Endothelial cell of umbilical vein (primary cell): ENCODE measurements around the gene SCRN3. TPM values are rescaled to one million over a fixed set of nuclear protein-coding genes. Genes with fewer than 3 reads are reported as not detected.
"Not testable (repeated sequence)": the region's sequence is repeated elsewhere in the genome, so short reads cannot be mapped to it uniquely, and the experiment has no call there.

Source experiments
- BruUV-seq: library from RNA; stranded (reverse); fragments of 400-500 nt; replicated peaks from 2 replicates; lab custom pipeline; 2021; lab: Mats Ljungman, UMichigan
- CTCF ChIA-PET: fragments of 300-600, 350-600 bp; sonication (Branson Sonifier 250); formaldehyde crosslinking; loops from one replicate; lab custom pipeline; 2021; ENCODE audit warnings: antibody characterized with exemption, inconsistent platforms; lab: Charles Lee
- POLR2A ChIA-PET: fragments of 300-600, 350-600 bp; sonication (Branson Sonifier 250); formaldehyde crosslinking; loops from one replicate; lab custom pipeline; 2021; ENCODE audit warnings: antibody characterized with exemption, inconsistent platforms; lab: Charles Lee
- DNase-seq: peaks from one replicate; pipeline ENCODE4 v3.0.0-alpha.2; 2011; ENCODE audit warnings: low read depth, low spot score
- FAIRE-seq: peaks from 2 replicates; lab custom pipeline; 2011; peaks lifted over from hg19 to GRCh38; lab: Jason Lieb, UNC
- H2AFZ ChIP-seq: 2 replicates; pipeline ENCODE4 v1.6.0; 2012; ENCODE audit warnings: low read depth, low read length, control low read depth, inconsistent platforms
- H3K27ac ChIP-seq: 2 replicates; pipeline ENCODE4 v1.5.1; 2011; ENCODE audit warnings: low read depth, mild to moderate bottlenecking, control low read depth, low read length, moderate library complexity; ENCODE audit not compliant: insufficient read depth
- H3K27me3 ChIP-seq, 2 experiments: 2 replicates each; pipeline versions ENCODE4 v1.6.0 to v1.6.1; 2011; ENCODE audit warnings: low read length in 2 of 2, mixed read lengths in 1 of 2; ENCODE audit not compliant: control insufficient read depth in 2 of 2, insufficient read depth in 2 of 2
- H3K36me3 ChIP-seq, 2 experiments: 2 replicates in 1 of 2; 3 replicates in 1 of 2; pipeline ENCODE4 v1.5.1; 2011; ENCODE audit warnings: low read length in 2 of 2, mild to moderate bottlenecking in 1 of 2, moderate library complexity in 1 of 2; ENCODE audit not compliant: control insufficient read depth in 2 of 2, insufficient read depth in 2 of 2; ENCODE audit errors: extremely low read depth in 1 of 2
- H3K4me1 ChIP-seq: 3 replicates; pipeline ENCODE4 v1.5.1; 2011; ENCODE audit warnings: mild to moderate bottlenecking, low read length; ENCODE audit not compliant: control insufficient read depth, insufficient read depth; ENCODE audit errors: extremely low read depth
- H3K4me2 ChIP-seq: 2 replicates; pipeline ENCODE4 v1.6.1; 2011; ENCODE audit warnings: low read length, control low read depth, mixed read lengths; ENCODE audit not compliant: insufficient read depth
- H3K4me3 ChIP-seq, 3 experiments: fragments of 200-600 bp in 1 of 3; sonication (generic), shearing (Covaris generic) in 1 of 3; replicated peaks in 1 of 3; 2 replicates each; pipeline ENCODE4 v1.5.1; 2011 to 2016; ENCODE audit warnings: control low read depth in 3 of 3, low read length in 3 of 3, mild to moderate bottlenecking in 2 of 3, inconsistent platforms in 1 of 3, low read depth in 1 of 3, moderate library complexity in 1 of 3; ENCODE audit not compliant: insufficient read depth in 1 of 3
- H3K79me2 ChIP-seq: 2 replicates; pipeline ENCODE4 v1.6.0; 2012; ENCODE audit warnings: low read length, inconsistent platforms; ENCODE audit not compliant: control insufficient read depth, insufficient read depth
- H3K9ac ChIP-seq: replicated peaks from 2 replicates; pipeline ENCODE3; 2011; ENCODE audit warnings: low read length, control low read depth; ENCODE audit not compliant: insufficient read depth; ENCODE audit errors: extremely low read depth
- H3K9me1 ChIP-seq: replicated peaks from 3 replicates; pipeline ENCODE4 v1.6.0; 2011; ENCODE audit warnings: mild to moderate bottlenecking, low read length; ENCODE audit not compliant: control insufficient read depth, insufficient read depth; ENCODE audit errors: extremely low read depth
- H3K9me3 ChIP-seq: replicated peaks from 2 replicates; pipeline ENCODE4 v1.5.1; 2012; ENCODE audit warnings: low read length, inconsistent platforms; ENCODE audit not compliant: control insufficient read depth, insufficient read depth
- H4K20me1 ChIP-seq: replicated peaks from 2 replicates; pipeline ENCODE3; 2011; ENCODE audit warnings: mild to moderate bottlenecking, low read length; ENCODE audit not compliant: control insufficient read depth, insufficient read depth; ENCODE audit errors: extremely low read depth
- EZH2 ChIP-seq: IDR thresholded peaks from 2 replicates; pipeline ENCODE4 v1.6.1; 2012; ENCODE audit warnings: borderline replicate concordance, low read depth, mild to moderate bottlenecking, moderate library complexity, low read length, inconsistent platforms; ENCODE audit not compliant: severe bottlenecking
- FOS ChIP-seq: IDR thresholded peaks from 2 replicates; pipeline ENCODE4 v1.6.1; 2011; ENCODE audit warnings: mild to moderate bottlenecking, low read length, moderate library complexity, borderline replicate concordance; ENCODE audit not compliant: insufficient read depth
- GATA2 ChIP-seq: IDR thresholded peaks from 2 replicates; pipeline ENCODE4 v1.7.0; 2011; ENCODE audit warnings: low read depth, mild to moderate bottlenecking, moderate library complexity, mixed read lengths, low read length; ENCODE audit not compliant: insufficient read length, insufficient read depth
- JUN ChIP-seq: IDR thresholded peaks from 2 replicates; pipeline ENCODE4 v1.6.1; 2011; ENCODE audit warnings: borderline replicate concordance, low read depth; ENCODE audit not compliant: insufficient read length, insufficient read depth
- MYC ChIP-seq: IDR thresholded peaks from one replicate; pipeline ENCODE4 v1.6.1; 2011; ENCODE audit warnings: mild to moderate bottlenecking, low read depth, low read length
- POLR2A ChIP-seq: IDR thresholded peaks from 2 replicates; pipeline ENCODE4 v1.6.1; 2012; ENCODE audit warnings: low read depth, mild to moderate bottlenecking, control low read depth, low read length
- POLR2AphosphoS5 ChIP-seq: IDR thresholded peaks from 2 replicates; pipeline ENCODE4 v1.6.1; 2012; ENCODE audit warnings: low read depth, mild to moderate bottlenecking, control low read depth, low read length, moderate library complexity; ENCODE audit not compliant: insufficient read depth
- dilution Hi-C: fragments of 300-500 bp; cut with MboI; formaldehyde crosslinking; loops from one replicate; pipeline ENCODE4 v1.15.0; 2019; ENCODE audit warnings: low sequenced_read_pairs; ENCODE audit not compliant: extremely low pct_ligation_motif_present
- intact Hi-C: fragments of 100-400 bp; cut with micrococcal nuclease; formaldehyde crosslinking; loops from one replicate; pipeline ENCODE4 v1.10.0; 2022
- polyA plus RNA-seq, 4 experiments: library from polyadenylated mRNA; depleted of rRNA in 3 of 4; stranded (reverse) in 3 of 4; unstranded in 1 of 4; fragments of >200 nt; gene quantifications; 2 replicates each; pipeline versions ENCODE4 v1.2.1 to v1.2.3, GENCODE V29; 2011 to 2012; ENCODE audit warnings: missing spikeins in 1 of 4
- total RNA-seq: library from RNA; stranded (reverse); gene quantifications from 2 replicates; pipeline ENCODE4 v1.2.3, GENCODE V29; 2021
- TF ChIP-seq, protein P1 (sequence below): IDR thresholded peaks from 2 replicates; pipeline ENCODE4 v1.6.1; 2011; ENCODE audit not compliant: insufficient read depth, insufficient read length
- TF ChIP-seq, protein P2 (sequence below), 2 donors: IDR thresholded peaks; 1 replicate in 1 of 2; 2 replicates in 1 of 2; pipeline ENCODE4 v1.5.1; 2011; ENCODE audit warnings: low read length in 2 of 2, mild to moderate bottlenecking in 2 of 2, moderate library complexity in 2 of 2, control low read depth in 1 of 2, inconsistent platforms in 1 of 2, low read depth in 1 of 2; ENCODE audit not compliant: insufficient read depth in 1 of 2; ENCODE audit errors: extremely low read depth in 1 of 2

Gene SCRN3
- total and polyA plus RNA-seq, 2 donors (not counting 3 experiments of a cell fraction or from before 2014, with no cell fraction given) = 10.7 to 24.0 TPM

DNA sequence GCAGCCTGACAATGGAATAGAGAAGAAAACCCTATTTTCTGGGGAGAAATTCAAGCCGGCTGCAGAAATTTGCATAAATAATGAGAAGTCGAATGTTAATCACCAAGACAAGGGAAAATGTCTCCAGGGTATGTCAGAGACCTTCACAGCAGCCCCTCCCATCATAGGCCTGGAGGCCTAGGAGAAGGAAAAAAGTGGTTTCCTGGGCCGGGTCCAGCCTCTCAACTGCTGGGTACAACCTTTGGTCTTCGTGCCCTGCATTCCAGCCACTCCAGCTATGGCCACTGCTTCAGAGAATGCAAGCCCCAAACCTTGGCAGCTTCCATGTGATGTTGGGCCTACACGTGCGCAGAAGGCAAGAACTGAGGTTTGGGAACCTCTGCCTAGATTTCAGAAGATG is 6.0 kb upstream of the SCRN3 start:
- no peak overlapping the region for H3K9ac ChIP-seq
- intact Hi-C loops (no loop called here), dilution Hi-C loops (no loop called here)
- peaks cover 11% of the 10 kb centered on the region for H3K79me2 ChIP-seq
- H3K9me3 ChIP-seq = no peaks in the 10 kb centered on the region
- no peak overlapping the region for H2AFZ ChIP-seq
- no peak for TF ChIP-seq POLR2A
- no peaks in the 10 kb centered on the region for H3K9me1 ChIP-seq
- ChIA-PET CTCF (no interaction called here), POLR2A (no interaction called here)
- H4K20me1 ChIP-seq = no peaks in the 10 kb centered on the region
- no peak overlapping the region for H3K4me3 ChIP-seq
- H3K4me1 ChIP-seq = peaks cover 5% of the 10 kb centered on the region
- BruUV-seq = no TSS peak
- no peak for DNase-seq
- H3K36me3 ChIP-seq = peaks cover 0 to 3% of the 10 kb centered on the region in 2 experiments
- H3K27me3 ChIP-seq = no peaks in the 10 kb centered on the region
- FAIRE-seq = no peak
- no peak overlapping the region for H3K4me2 ChIP-seq
- no peak overlapping the region for H3K27ac ChIP-seq

DNA sequence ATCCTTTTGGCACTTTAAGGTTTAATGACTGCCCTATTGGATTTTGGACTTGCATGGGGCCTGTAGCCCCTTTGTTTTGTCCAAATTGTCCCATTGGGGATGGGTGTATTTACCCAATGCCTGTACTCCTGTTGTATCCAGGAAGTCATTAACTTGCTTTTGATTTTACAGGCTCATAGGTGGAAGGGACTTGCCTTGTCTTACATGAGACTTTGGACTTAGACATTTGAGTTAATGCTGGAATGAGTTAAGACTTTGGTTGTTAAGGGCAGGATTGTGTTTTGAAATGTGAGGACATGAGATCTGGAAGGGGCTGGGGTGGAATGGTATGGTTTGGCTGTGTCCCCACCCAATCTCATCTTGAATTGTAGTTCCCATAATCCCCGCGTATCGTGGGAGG is 5.2 kb upstream of the SCRN3 start:
- H3K9me3 ChIP-seq, CTCF ChIA-PET, FAIRE-seq, H3K4me3 ChIP-seq, intact Hi-C loops, H3K4me1 ChIP-seq, H3K9ac ChIP-seq, H3K27me3 ChIP-seq, POLR2A ChIA-PET, H3K9me1 ChIP-seq, H3K4me2 ChIP-seq, BruUV-seq, H4K20me1 ChIP-seq, H3K27ac ChIP-seq, H3K36me3 ChIP-seq, H2AFZ ChIP-seq, DNase-seq, dilution Hi-C loops: not testable (repeated sequence)
- H3K79me2 ChIP-seq = peaks cover 17% of the 10 kb centered on the region

DNA sequence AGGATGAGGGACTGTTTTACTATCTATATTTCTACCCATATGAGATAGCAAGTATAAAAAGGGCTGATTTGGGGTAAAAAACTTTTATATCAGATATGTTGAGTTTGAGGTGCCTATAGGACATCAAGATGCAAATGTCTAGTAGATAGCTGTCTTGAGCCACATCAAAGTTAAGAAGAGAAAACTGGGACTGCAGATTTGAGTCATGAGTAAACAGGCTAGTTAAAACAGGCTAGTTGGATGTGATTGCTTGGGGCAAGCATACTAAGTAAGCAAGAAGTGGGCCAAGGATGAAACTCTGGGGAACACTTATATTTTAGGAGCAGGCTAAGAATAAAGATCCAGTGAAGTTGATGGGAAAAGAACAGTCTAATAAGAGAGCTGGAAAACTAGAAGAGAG is 2.8 kb upstream of the SCRN3 start:
- TF ChIP-seq, protein P1, sequence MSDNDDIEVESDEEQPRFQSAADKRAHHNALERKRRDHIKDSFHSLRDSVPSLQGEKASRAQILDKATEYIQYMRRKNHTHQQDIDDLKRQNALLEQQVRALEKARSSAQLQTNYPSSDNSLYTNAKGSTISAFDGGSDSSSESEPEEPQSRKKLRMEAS = no peak
- no peak for TF ChIP-seq GATA2
- TF ChIP-seq EZH2 = no peak
- TF ChIP-seq POLR2A = no peak
- TF ChIP-seq, protein P2, sequence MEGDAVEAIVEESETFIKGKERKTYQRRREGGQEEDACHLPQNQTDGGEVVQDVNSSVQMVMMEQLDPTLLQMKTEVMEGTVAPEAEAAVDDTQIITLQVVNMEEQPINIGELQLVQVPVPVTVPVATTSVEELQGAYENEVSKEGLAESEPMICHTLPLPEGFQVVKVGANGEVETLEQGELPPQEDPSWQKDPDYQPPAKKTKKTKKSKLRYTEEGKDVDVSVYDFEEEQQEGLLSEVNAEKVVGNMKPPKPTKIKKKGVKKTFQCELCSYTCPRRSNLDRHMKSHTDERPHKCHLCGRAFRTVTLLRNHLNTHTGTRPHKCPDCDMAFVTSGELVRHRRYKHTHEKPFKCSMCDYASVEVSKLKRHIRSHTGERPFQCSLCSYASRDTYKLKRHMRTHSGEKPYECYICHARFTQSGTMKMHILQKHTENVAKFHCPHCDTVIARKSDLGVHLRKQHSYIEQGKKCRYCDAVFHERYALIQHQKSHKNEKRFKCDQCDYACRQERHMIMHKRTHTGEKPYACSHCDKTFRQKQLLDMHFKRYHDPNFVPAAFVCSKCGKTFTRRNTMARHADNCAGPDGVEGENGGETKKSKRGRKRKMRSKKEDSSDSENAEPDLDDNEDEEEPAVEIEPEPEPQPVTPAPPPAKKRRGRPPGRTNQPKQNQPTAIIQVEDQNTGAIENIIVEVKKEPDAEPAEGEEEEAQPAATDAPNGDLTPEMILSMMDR (IDR thresholded peaks at IDR 0.05; ENCODE audit: extremely low read depth in 1 of 2, insufficient read depth in 1 of 2, low read depth in 1 of 2, low read length in 2 of 2) = no peak
- no peak for TF ChIP-seq FOS
- TF ChIP-seq JUN = no peak
- TF ChIP-seq POLR2AphosphoS5 = no peak
- TF ChIP-seq MYC = no peak
- DNase-seq (no peak), FAIRE-seq (no peak)
- POLR2A ChIA-PET = interaction anchor here (0.7 kb wide), 1 partner anchor 145 kb away, joined by 3 read pairs; the partner anchor contains the start of gene OLA1
- no peak overlapping the region for H3K27ac ChIP-seq
- H2AFZ ChIP-seq = no peak overlapping the region
- no peaks in the 10 kb centered on the region for H3K9me3 ChIP-seq
- H3K27me3 ChIP-seq = no peaks in the 10 kb centered on the region
- no peak overlapping the region for H3K4me3 ChIP-seq
- dilution Hi-C loops (no loop called here), intact Hi-C loops (no loop called here)
- no peak overlapping the region for H3K4me2 ChIP-seq
- H3K79me2 ChIP-seq = peaks cover 17% of the 10 kb centered on the region
- CTCF ChIA-PET = no interaction called here
- H3K9ac ChIP-seq = no peak overlapping the region
- BruUV-seq = no TSS peak
- H3K9me1 ChIP-seq = no peaks in the 10 kb centered on the region
- H3K36me3 ChIP-seq = no peaks in the 10 kb centered on the region
- H4K20me1 ChIP-seq = no peaks in the 10 kb centered on the region
- H3K4me1 ChIP-seq = peaks cover 13% of the 10 kb centered on the region
